Measurements from ENCODE around the gene PAX4. TPM values are rescaled to one million over a fixed set of nuclear protein-coding genes. Genes with fewer than 3 reads are reported as not detected.

Gene PAX4
- total and polyA plus RNA-seq, 2 donors (not counting 3 experiments of a cell fraction or from before 2014, with no cell fraction given) = not detected

DNA sequence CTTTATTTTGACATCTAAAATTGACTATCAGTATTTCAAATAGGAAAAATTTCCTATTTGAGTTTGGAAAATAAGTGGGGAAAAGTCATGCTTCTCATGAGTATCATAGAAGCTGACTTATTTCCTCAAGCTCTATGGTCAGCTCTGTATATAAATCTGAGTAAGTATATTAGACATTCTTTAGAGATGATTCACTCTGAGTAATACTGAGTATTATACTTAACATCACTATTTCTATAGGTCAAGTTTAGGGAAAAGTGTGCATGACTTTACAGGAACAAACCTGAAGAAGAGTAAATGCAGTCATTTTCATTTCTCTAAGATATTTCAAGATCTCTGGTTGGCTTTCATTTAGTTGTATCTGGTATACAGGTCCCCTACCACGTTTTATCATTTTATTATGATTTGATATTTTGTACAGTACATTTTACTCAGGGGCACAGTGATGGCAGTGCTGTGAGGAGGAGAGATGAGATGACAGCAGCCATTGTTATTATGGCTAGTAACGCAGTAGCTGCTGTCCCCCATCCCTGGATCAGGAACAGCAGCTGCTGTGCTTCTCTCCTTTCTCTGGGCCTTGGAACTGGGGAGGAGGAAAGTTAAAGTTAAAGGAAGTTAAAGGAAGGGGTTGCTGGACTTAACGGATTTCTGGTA, 49.2 kb upstream of the PAX4 start:
- TSS peak; percentile 86 for BruUV-seq (replicated peaks)
- peaks cover 0 to 2% of the 10 kb centered on the region in 2 experiments for H3K36me3 ChIP-seq (ENCODE audit: control insufficient read depth in 2 of 2, extremely low read depth in 1 of 2, insufficient read depth in 2 of 2, low read length in 2 of 2)

GRCh38 chr7:127666602-127667001, 48.7 kb upstream of the PAX4 start:
- H3K36me3 ChIP-seq (ENCODE audit: control insufficient read depth in 2 of 2, extremely low read depth in 1 of 2, insufficient read depth in 2 of 2, low read length in 2 of 2) = peaks cover 0 to 2% of the 10 kb centered on the region in 2 experiments
- no peak for DNase-seq (ENCODE audit: low read depth, low spot score)
- peaks cover 88% of the 10 kb centered on the region for H3K79me2 ChIP-seq (ENCODE audit: control insufficient read depth, insufficient read depth, low read length)
- no peaks in the 10 kb centered on the region for H3K9me3 ChIP-seq (replicated peaks; ENCODE audit: control insufficient read depth, insufficient read depth, low read length)
- H3K9me1 ChIP-seq (replicated peaks; ENCODE audit: control insufficient read depth, extremely low read depth, insufficient read depth, low read length) = no peaks in the 10 kb centered on the region
- H4K20me1 ChIP-seq (replicated peaks; ENCODE audit: control insufficient read depth, extremely low read depth, insufficient read depth, low read length) = peaks cover 3% of the 10 kb centered on the region
- dilution Hi-C loops (cut with MboI; ENCODE audit: extremely low pct_ligation_motif_present, low sequenced_read_pairs) (no loop called here), intact Hi-C loops (cut with micrococcal nuclease) (loop anchor here (1.0 kb wide), 2 partner anchors 9 to 12 kb away; no protein-coding TSS in a partner anchor)
- POLR2A ChIA-PET = interaction anchor here (0.9 kb wide), 1 partner anchor 81 kb away, joined by 3 read pairs; the partner anchor contains the start of gene GCC1
- peak overlapping the region; percentile 76 for H3K4me2 ChIP-seq (ENCODE audit: insufficient read depth, low read length)
- TSS peak; percentile 95 for BruUV-seq (replicated peaks)
- TF ChIP-seq MYC (IDR thresholded peaks at IDR 0.05; ENCODE audit: low read depth, low read length) (no peak), EZH2 (IDR thresholded peaks at IDR 0.05; ENCODE audit: borderline replicate concordance, low read depth, low read length, severe bottlenecking) (no peak), POLR2AphosphoS5 (IDR thresholded peaks at IDR 0.05; ENCODE audit: insufficient read depth, low read depth, low read length) (no peak), GATA2 (IDR thresholded peaks at IDR 0.05; ENCODE audit: insufficient read depth, insufficient read length, low read depth, low read length) (no peak), FOS (IDR thresholded peaks at IDR 0.05; ENCODE audit: borderline replicate concordance, insufficient read depth, low read length) (no peak), POLR2A (IDR thresholded peaks at IDR 0.05; ENCODE audit: low read depth, low read length) (no peak), JUN (IDR thresholded peaks at IDR 0.05; ENCODE audit: borderline replicate concordance, insufficient read depth, insufficient read length, low read depth) (no peak)
- TF ChIP-seq, protein P1, sequence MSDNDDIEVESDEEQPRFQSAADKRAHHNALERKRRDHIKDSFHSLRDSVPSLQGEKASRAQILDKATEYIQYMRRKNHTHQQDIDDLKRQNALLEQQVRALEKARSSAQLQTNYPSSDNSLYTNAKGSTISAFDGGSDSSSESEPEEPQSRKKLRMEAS (IDR thresholded peaks at IDR 0.05; ENCODE audit: insufficient read depth, insufficient read length) = no peak
- TF ChIP-seq, protein P2, sequence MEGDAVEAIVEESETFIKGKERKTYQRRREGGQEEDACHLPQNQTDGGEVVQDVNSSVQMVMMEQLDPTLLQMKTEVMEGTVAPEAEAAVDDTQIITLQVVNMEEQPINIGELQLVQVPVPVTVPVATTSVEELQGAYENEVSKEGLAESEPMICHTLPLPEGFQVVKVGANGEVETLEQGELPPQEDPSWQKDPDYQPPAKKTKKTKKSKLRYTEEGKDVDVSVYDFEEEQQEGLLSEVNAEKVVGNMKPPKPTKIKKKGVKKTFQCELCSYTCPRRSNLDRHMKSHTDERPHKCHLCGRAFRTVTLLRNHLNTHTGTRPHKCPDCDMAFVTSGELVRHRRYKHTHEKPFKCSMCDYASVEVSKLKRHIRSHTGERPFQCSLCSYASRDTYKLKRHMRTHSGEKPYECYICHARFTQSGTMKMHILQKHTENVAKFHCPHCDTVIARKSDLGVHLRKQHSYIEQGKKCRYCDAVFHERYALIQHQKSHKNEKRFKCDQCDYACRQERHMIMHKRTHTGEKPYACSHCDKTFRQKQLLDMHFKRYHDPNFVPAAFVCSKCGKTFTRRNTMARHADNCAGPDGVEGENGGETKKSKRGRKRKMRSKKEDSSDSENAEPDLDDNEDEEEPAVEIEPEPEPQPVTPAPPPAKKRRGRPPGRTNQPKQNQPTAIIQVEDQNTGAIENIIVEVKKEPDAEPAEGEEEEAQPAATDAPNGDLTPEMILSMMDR (IDR thresholded peaks at IDR 0.05; ENCODE audit: extremely low read depth in 1 of 2, insufficient read depth in 1 of 2, low read depth in 1 of 2, low read length in 2 of 2) = no peak
- FAIRE-seq = no peak
- peak overlapping the region; percentile 35 for H3K9ac ChIP-seq (replicated peaks; ENCODE audit: extremely low read depth, insufficient read depth, low read length)
- H3K4me3 ChIP-seq (replicated peaks in 1 of 3; ENCODE audit: insufficient read depth in 1 of 3, low read depth in 1 of 3, low read length in 3 of 3) = no peak overlapping the region
- CTCF ChIA-PET = interaction anchor here (0.6 to 2.1 kb wide), 11 partner anchors 9 to 543 kb away, joined by 3 to 14 read pairs (median 5); partner anchors contain the start of gene ARF5
- peak overlapping the region; percentile 93 for H3K27ac ChIP-seq (ENCODE audit: insufficient read depth, low read depth, low read length)
- no peaks in the 10 kb centered on the region for H3K27me3 ChIP-seq (ENCODE audit: control insufficient read depth in 2 of 2, insufficient read depth in 2 of 2, low read length in 2 of 2)
- peaks cover 37% of the 10 kb centered on the region for H3K4me1 ChIP-seq (ENCODE audit: control insufficient read depth, extremely low read depth, insufficient read depth, low read length)
- H2AFZ ChIP-seq (ENCODE audit: low read depth, low read length) = no peak overlapping the region

More for the DNA sequence above, 49.2 kb upstream of the PAX4 start:
- H2AFZ ChIP-seq (ENCODE audit: low read depth, low read length) = no peak overlapping the region
- DNase-seq (ENCODE audit: low read depth, low spot score) = peak; percentile 61
- H3K79me2 ChIP-seq (ENCODE audit: control insufficient read depth, insufficient read depth, low read length) = peaks cover 88% of the 10 kb centered on the region
- no peaks in the 10 kb centered on the region for H3K9me1 ChIP-seq (replicated peaks; ENCODE audit: control insufficient read depth, extremely low read depth, insufficient read depth, low read length)
- FAIRE-seq = peak; percentile 68
- H3K9me3 ChIP-seq (replicated peaks; ENCODE audit: control insufficient read depth, insufficient read depth, low read length) = no peaks in the 10 kb centered on the region
- peak overlapping the region; percentile 93 for H3K27ac ChIP-seq (ENCODE audit: insufficient read depth, low read depth, low read length)
- H3K4me1 ChIP-seq (ENCODE audit: control insufficient read depth, extremely low read depth, insufficient read depth, low read length) = peaks cover 37% of the 10 kb centered on the region
- peak overlapping the region; percentile 44 for H3K9ac ChIP-seq (replicated peaks; ENCODE audit: extremely low read depth, insufficient read depth, low read length)
- H4K20me1 ChIP-seq (replicated peaks; ENCODE audit: control insufficient read depth, extremely low read depth, insufficient read depth, low read length) = peaks cover 3% of the 10 kb centered on the region
- ChIA-PET POLR2A (interaction anchor here (0.9 kb wide), 1 partner anchor 81 kb away, joined by 3 read pairs; the partner anchor contains the start of gene GCC1), CTCF (interaction anchor here (0.6 to 2.1 kb wide), 10 partner anchors 9 to 542 kb away, joined by 3 to 14 read pairs (median 6); partner anchors contain the start of gene ARF5)
- intact Hi-C loops (cut with micrococcal nuclease) (loop anchor here (1.0 kb wide), 2 partner anchors 8 to 13 kb away; no protein-coding TSS in a partner anchor), dilution Hi-C loops (cut with MboI; ENCODE audit: extremely low pct_ligation_motif_present, low sequenced_read_pairs) (no loop called here)
- no peaks in the 10 kb centered on the region for H3K27me3 ChIP-seq (ENCODE audit: control insufficient read depth in 2 of 2, insufficient read depth in 2 of 2, low read length in 2 of 2)
- H3K4me3 ChIP-seq (replicated peaks in 1 of 3; ENCODE audit: insufficient read depth in 1 of 3, low read depth in 1 of 3, low read length in 3 of 3) = peak overlapping the region in 1 of 3 experiments; percentile 1
- TF ChIP-seq, protein P1 (IDR thresholded peaks at IDR 0.05; ENCODE audit: insufficient read depth, insufficient read length) = no peak
- peak; percentile 96 for TF ChIP-seq FOS (IDR thresholded peaks at IDR 0.05; ENCODE audit: borderline replicate concordance, insufficient read depth, low read length)
- peak; percentile 85 for TF ChIP-seq JUN (IDR thresholded peaks at IDR 0.05; ENCODE audit: borderline replicate concordance, insufficient read depth, insufficient read length, low read depth)
- TF ChIP-seq POLR2A (IDR thresholded peaks at IDR 0.05; ENCODE audit: low read depth, low read length) = no peak
- TF ChIP-seq POLR2AphosphoS5 (IDR thresholded peaks at IDR 0.05; ENCODE audit: insufficient read depth, low read depth, low read length) = no peak
- peak overlapping the region; percentile 76 for H3K4me2 ChIP-seq (ENCODE audit: insufficient read depth, low read length)

All from endothelial cell of umbilical vein (primary cell).